IPS-18c (cell line): Measurements from ENCODE around the gene RRBP1.
"Not testable (repeated sequence)": the region's sequence is repeated elsewhere in the genome, so short reads cannot be mapped to it uniquely, and the experiment has no call there.

Experiments
- H3K4me3 ChIP-seq: 2 replicates; pipeline ENCODE4 v1.7.0; 2013; ENCODE audit warnings: low read depth, mild to moderate bottlenecking, low read length, moderate library complexity; ENCODE audit not compliant: insufficient read depth
- H3K9me3 ChIP-seq: one replicate; pipeline ENCODE4 v1.6.1; 2013; ENCODE audit warnings: mild to moderate bottlenecking, low read length, moderate library complexity; ENCODE audit not compliant: control insufficient read depth, insufficient read depth

RRBP1 gene

DNA sequence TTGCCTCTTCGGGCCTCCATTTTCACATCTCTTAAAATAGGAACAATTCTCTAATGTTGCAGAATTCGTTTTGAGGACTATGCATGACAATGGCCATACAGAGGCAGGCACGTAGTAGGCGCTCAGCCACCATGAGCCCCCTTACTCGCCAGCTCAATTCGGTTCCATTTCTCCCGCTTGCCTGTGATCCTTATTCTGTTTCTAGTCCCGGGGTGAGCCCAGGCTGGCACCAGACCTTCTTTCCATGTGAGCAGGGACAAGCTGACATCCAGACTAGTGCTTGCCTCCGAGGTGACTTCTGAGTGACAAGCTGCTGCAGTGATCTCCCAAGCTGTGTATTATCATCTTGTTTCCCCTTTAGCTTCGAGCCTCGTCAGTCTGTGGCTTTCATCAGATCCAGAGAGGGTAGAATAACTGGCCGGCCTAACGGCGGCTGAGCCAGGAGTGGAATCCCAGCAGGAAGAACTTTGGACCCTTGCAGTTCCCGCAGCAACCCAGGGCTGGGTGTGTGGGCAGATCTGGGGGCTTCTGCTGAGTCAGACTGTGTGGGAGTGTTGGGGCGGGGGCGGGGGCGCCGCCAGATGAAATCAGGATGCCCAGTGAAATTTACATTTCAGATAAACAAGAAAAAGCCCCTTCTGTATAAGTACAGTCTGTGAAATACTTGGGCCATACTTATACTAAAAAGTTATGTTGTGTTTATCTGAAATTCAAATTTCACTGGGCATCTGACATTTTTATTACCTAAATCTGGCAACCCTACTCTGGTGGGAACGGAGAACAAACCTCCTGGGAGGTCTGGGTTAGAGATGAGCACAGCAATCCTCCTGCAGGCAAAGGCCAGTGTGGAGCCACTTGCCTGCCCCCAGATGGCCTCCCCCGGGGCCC, 28.6 kb upstream of the RRBP1 start:
- Histone ChIP-seq H3K4me3 (no peak overlapping the region), H3K9me3 (peaks cover 2% of the 10 kb centered on the region)

DNA sequence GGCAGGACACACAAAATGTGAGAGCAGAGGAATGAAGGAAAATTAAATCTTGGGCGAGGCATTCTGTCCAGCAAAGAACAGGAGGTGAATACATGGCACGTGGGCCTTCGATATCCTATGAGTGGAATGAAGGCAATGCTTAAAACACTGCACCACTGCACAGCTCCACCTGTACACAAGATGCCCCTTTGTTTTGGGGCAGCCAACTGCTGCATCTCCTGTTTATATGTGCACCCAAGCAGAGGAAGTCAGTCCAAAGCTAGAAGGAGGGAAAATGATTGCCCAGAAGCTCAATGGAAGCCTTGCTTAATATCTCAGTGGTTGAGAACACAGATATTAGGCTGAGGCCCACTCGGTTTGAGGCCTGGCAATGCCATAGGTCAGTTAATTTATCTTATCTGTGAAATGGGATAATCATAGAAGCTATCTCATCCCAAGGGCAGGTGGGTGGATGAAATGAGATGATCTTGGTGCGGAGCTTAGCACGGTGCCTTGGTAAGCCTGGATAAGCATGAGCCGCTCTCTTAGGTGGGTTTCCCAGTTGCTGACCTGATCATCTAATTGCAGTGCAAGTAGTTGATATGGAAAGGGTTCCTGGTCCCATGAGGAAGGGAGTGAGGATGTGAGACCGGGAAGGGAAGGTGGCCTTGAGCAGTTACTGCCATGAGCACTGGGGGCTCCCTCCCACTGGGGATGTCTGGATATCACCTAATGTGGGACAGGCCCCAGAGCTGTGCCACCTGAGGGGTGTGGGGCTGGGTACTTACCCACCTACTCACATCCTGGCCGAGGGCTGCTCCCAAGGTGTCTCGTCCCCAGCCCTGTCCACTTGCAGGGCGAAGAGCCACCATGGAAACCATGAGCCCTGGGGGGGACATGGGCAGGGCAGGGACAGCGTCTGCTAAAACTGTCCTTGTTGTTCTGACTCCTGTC, 27.6 kb upstream of the RRBP1 start:
- Histone ChIP-seq H3K4me3 (no peak overlapping the region), H3K9me3 (peaks cover 2% of the 10 kb centered on the region)

DNA sequence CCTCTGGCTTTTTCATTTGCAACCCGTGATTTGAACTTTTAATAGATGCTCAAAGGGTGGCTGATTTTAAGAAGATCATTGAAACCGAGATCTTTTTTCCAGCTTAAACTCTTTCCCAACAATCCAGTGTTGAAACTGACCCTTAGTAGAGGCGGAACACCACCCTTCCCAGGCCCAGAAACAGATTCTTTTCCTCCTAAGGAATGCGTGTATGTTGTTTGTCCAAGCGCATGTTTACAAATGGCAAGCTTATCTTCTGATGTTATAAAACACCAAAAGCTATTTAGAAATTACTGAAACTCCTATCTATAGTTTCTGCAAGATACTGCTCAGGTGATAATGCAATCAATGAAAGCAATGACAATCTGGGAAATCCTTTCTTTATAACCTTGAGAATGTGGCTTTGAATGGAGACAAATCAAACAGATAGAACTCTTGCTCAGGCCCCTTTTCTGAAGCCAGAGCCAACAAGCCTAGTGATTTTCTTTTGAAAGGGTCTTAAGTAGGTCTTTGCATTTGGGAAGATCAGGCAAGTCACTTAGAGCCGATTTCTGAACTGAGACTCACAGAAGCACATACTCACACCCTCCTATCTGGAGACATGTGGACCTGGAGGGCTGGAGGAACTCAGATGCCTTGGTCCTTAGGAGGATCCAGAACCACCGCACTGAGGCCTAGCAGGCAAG, 26.8 kb upstream of the RRBP1 start:
- Histone ChIP-seq H3K4me3 (no peak overlapping the region), H3K9me3 (peaks cover 2% of the 10 kb centered on the region)

DNA sequence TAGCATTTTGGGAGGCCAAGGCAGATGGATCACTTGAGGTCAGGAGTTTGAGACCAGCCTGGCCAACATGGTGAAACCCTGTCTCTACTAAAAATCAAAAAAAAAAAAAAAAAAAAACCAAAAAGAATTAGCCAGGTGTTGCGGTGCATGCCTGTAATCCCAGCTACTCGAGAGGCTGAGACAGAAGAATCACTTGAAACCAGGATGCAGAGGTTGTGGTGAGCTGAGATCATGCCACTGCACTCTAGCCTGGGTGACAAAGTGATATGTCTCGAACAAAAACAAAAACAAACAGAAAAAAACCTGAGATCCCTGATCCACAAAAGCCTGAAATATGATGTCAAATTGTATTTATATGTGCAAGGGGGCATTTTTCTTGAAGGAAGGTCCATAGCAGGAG, 25.9 kb upstream of the RRBP1 start:
- not testable (repeated sequence) for H3K9me3 ChIP-seq

DNA sequence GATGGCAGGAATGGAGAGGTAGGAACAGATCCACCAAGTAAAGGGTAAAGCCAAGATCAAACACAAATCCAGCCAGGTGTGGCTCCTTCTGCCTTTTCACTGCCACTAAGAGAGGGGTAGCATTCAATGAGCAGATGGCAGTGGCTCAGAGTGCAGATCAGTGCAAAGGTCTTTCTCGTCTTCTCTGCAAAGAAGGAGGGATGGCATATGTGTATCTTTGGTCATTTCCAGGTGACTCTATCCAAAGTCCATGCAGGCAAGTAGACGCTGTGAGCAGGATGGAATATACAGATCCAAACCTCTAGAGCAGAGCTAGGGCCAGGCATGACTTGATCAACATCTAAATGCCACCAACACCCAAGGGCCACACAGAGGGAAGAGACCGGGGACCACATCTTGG, 24.6 kb upstream of the RRBP1 start:
- H3K4me3 ChIP-seq = no peak overlapping the region
- peaks cover 2% of the 10 kb centered on the region for H3K9me3 ChIP-seq

More for the DNA sequence above, 25.9 kb upstream of the RRBP1 start:
- not testable (repeated sequence) for H3K4me3 ChIP-seq

DNA sequence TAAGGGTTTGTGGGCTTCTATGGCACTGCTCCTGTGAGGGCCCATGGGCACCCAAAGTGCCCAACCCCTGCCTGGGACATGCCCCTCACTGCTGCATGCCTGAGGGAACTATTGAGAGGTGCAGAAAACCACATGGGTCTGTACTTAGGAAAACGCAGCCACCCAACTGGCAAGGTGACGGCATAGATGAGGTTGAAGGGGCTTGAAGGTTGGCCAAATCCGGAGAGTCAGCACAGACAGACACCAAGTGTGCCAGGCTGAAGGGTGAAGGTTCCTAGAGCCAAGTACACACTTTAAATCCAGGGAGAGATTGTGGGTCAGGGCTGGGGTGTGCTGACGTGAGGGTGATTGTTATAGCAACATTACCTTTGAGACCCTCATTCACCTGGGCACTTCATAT, 23.9 kb upstream of the RRBP1 start:
- Histone ChIP-seq H3K4me3 (no peak overlapping the region), H3K9me3 (peaks cover 2% of the 10 kb centered on the region)

DNA sequence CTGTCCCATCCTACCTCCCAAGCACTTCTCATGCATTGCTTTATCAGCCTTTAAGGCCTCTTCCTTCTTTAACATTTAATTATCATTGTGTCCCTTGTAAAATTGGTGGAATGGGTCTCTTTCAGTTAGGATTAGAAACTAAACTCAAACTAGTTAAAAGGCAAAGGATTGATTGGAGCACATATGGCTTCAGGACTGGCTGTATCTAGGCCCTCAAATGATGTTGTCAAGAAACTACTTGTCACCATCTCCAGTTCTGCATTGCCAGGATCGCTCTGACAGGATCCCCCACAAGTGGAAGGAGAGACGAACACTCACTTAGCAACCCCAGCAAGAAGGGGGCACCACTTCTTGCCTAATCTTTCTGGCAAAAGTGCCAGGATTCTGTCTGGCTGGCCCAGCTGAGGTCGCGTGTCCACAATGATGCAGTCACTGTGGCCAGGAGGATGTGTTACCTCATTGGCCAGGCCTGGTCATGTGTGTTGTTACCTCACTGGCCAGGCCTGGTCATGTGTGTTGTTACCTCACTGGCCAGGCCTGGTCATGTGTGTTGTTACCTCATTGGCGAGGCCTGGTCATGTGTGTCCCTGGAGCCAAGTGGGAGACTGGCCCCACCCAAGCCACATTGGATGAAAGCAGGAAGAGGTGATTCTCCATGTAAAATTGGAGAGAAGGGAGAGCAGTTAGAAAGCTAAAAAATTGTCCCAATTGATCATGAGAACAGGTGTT, 22.7 kb upstream of the RRBP1 start:
- H3K9me3 ChIP-seq = peaks cover 2% of the 10 kb centered on the region
- no peak overlapping the region for H3K4me3 ChIP-seq

DNA sequence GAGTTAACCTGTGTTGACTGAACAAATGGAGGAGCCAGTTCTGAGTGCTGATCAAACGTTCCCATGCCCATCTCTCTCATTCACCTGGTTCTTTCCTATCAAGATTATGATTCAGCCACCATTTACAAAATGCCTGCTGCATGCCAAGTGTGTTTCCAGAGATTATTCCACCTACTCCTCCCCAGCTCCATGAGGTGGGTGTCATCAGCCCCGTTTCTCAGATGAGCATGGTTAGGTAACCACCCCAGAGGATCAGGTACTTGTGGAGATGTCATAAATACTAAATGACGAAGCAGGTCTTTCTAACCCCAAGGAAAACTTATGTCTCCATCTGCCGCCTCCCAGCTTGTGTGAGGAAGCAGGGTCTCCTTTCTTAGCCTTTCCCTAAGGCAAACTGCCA, 19.8 kb upstream of the RRBP1 start:
- Histone ChIP-seq H3K4me3 (no peak overlapping the region), H3K9me3 (peaks cover 2% of the 10 kb centered on the region)

DNA sequence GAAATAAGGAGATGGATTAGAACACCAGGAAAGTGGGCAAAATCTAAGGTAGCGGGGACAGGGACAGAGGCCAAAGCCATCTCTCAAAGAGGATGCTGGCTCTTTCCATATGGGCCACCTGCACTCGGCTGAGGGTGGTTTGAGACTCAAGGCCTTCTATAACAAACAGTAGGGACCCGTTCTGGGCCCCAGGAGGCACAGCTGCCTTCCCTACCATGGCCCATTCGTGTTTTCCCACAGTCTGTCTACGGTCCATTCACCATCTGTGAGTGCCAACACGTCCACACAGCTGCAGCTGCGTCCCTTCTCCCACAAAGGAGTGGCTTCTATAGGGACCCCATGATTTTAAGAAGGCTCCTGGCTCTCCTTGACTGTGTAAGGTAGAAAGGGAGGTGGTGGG, 18.6 kb upstream of the RRBP1 start:
- H3K4me3 ChIP-seq = no peak overlapping the region
- no peaks in the 10 kb centered on the region for H3K9me3 ChIP-seq

DNA sequence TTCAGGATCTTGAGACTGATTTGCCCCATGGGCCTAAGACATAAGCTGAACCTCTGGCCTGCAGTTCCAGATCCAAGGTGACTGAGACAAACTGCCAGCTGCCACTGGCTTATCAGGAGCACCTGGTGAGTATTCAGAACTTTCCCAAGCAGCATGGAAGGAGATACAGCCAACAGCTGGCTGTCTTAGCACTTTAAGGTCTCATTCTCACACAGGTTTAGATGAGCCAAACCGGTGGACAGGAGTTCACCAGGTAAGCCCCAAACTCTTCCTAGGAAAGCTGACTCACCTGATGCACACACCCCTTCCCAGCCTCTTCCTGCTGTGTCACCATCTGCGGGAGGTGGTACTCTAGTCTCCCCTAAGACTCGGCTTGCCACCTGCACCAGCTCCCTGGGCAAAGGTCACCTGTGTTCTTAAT, 17.9 kb upstream of the RRBP1 start, which contains the start of gene BANF2:
Gene BANF2 (plus strand): TSS at position 36 of the 421 bp plus-strand sequence. CDS start 25,060 bp downstream, outside the sequence.
- Histone ChIP-seq H3K4me3 (no peak within 1 kb of the TSS), H3K9me3 (no peaks in the 10 kb centered on the region)

DNA sequence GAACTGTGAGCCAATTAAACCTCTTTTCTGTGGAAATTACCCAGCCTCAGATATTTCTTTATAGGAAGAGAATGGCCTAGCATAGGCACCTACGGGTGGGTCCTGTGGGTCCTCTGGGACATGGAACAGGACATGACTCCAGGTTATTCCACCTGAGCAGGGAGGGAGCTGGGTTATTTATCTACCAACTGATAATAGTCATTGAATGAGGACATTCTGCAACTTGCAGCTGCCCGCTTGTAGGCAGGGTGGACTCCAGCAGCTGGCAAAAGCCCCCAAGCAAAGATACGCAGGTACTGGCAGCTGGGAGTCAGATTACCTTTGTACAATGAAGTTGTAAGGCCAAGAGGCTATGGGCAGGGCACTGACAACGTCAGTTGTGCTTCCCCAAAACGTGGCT, 16.3 kb upstream of the RRBP1 start:
- Histone ChIP-seq H3K4me3 (no peak overlapping the region), H3K9me3 (no peaks in the 10 kb centered on the region)

DNA sequence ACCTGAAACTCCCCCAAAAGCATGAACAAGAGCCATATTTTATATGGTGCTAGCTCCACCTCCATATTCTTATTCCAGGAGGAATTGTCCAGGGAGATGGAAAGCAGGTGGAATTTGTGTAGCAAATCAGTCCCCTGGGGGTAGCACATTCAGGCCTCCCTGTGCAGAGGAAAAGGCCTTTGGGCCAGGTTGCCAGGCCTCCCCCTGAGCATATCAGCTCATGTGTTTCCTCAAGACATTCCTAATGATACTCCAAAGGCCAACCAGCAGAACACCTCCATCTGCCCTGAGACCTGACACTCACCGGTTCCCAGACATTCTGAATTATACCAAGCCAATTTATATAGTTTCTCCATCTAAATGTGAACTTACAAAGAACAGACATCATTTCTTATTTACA, 15.1 kb upstream of the RRBP1 start:
- H3K9me3 ChIP-seq = no peaks in the 10 kb centered on the region
- H3K4me3 ChIP-seq = no peak overlapping the region

DNA sequence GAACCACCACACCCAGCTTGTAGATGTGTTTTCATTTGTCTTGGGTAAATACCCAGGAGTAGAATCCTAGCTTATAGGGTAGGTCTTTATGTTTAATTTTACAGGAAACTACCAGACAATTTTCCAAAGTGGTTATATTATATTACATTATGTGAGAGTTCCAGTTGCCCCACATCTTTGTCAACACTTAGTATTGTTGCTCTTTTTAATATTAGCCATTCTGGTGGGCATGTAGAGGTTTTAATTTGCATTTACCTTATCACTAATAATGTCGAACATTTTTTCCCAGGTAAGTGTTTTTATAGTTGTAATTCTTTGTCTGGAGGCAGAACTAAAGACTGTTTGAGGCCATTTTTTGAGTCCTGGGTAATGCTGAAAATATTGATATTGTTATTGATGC, 14.2 kb upstream of the RRBP1 start:
- Histone ChIP-seq H3K9me3 (no peaks in the 10 kb centered on the region), H3K4me3 (no peak overlapping the region)

DNA sequence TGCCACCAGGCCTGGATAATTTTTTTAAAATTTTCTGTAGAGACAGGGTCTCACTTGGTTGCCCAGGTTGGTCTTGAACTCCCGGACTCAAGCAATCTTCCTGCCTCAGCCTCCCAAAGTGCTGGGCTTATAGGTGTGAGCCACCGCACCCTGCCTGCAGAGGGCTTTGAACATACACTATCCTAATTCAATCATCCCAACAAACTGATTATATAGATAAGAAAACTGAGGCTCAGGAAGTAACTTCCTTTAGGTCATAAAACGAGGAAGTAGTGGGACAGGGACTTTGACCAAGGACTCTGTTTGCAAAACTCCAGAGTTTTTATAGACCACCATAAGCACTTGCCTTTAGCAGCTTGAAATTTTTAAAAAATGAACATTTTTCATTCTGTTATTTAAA, 12.7 kb upstream of the RRBP1 start:
- Histone ChIP-seq H3K9me3 (no peaks in the 10 kb centered on the region), H3K4me3 (no peak overlapping the region)

DNA sequence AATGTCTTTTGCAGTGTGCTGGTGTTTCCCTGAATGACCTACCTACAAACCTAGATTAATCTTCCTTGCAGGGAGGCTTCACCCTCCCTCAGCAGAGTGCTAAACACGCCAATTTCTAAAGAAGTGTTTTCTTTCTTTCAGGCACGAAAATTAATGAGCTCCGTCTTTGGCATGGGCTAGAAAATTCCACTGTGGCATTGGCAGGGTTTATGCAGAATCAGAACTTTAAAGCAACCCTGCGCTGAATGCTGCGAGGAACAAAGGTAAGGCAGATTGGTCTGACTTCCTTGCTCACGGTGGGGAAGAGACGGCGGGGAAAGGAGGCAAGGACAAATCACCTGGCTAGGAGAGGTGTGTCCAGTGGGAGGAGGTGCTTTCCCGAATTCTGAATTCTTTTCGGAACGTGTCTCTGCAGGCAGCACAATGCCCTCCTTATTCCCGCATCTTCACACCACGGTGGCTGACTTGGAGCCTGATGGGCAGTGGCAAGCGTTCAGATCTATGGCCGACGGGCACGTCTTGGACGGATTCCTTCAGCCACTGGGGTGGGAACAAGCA, 11.5 kb upstream of the RRBP1 start:
- H3K4me3 ChIP-seq = no peak overlapping the region
- no peaks in the 10 kb centered on the region for H3K9me3 ChIP-seq

DNA sequence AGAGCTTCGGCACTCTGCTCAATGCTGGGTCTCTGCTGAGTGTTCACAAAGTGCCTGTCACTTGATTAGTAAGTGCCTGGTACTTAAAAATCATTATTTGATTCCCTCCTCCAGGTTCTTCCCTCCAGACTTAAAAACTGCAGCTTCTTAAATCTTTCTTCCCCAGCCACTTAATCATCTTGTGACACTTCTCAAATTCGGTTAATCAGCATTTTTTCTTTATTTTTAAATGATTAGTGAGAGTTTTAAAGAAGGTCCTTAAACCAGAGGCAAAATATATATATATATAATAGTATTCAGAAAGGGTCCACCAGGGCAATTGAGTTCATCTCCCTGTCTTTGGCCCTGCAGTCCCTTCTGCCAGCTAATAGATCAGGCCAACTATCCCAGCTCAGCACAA, 9.7 kb upstream of the RRBP1 start:
- H3K9me3 ChIP-seq = no peaks in the 10 kb centered on the region
- H3K4me3 ChIP-seq = no peak overlapping the region

DNA sequence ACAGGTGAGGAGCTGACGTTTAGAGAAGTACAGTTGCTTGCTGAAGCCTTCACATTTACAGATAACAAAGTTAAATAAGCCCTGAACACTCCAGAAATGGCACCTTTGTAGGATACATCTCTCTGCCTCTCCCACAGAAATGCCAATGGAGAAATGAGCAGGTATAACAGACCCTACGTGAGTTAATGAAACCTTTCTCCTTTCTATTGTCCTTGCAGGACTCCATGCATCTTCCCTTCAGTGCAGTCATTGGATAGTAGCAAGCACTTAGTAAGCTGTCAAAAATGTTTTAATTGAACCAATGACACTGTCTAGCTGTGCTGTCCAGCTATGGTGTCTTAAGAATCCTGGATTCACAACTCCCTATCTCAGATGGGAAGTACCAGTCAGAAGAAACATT, 8.1 kb upstream of the RRBP1 start:
- Histone ChIP-seq H3K4me3 (no peak overlapping the region), H3K9me3 (no peaks in the 10 kb centered on the region)
